A673 (cell line): ENCODE results near the gene UBE2L5.
"Not testable (repeated sequence)": the region's sequence is repeated elsewhere in the genome, so short reads cannot be mapped to it uniquely, and the experiment has no call there.

Experiments
- EZH2 ChIP-seq: fragments of 200-600 bp; sonication (generic); IDR thresholded peaks from 2 replicates; pipeline ENCODE4 v1.6.1; 2017; ENCODE audit warnings: borderline replicate concordance, low read depth, mild to moderate bottlenecking, mixed read lengths, antibody characterized with exemption, low read length; ENCODE audit not compliant: poor library complexity, severe bottlenecking
- TF ChIP-seq, protein P1 (sequence below): fragments of 300-800, 200-600 bp; sonication (generic); conservative IDR thresholded peaks from 2 replicates; pipeline ENCODE4 v1.5.1; 2017; ENCODE audit warnings: low read depth, mild to moderate bottlenecking, antibody characterized with exemption, low read length, moderate library complexity, mixed read lengths

DNA sequence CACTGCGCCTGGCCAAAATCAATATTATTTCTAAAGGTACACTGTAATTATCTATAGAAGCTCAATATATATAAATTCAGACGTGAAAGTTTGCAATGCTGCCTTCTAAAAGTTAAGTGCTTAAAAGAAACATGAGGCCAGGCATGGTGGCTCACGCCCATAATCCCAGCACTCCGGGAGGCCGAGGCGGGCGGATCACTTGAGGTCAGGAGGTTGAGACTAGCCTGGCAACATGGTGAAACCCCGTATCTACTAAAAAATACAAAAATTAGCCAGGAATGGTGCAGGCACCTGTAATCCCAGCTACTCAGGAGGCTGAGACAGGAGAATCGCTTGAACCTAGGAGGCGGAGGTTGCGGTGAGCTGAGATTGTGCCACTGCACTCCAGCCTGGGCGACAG, 29.2 kb downstream of the UBE2L5 start:
- TF ChIP-seq, protein P1, sequence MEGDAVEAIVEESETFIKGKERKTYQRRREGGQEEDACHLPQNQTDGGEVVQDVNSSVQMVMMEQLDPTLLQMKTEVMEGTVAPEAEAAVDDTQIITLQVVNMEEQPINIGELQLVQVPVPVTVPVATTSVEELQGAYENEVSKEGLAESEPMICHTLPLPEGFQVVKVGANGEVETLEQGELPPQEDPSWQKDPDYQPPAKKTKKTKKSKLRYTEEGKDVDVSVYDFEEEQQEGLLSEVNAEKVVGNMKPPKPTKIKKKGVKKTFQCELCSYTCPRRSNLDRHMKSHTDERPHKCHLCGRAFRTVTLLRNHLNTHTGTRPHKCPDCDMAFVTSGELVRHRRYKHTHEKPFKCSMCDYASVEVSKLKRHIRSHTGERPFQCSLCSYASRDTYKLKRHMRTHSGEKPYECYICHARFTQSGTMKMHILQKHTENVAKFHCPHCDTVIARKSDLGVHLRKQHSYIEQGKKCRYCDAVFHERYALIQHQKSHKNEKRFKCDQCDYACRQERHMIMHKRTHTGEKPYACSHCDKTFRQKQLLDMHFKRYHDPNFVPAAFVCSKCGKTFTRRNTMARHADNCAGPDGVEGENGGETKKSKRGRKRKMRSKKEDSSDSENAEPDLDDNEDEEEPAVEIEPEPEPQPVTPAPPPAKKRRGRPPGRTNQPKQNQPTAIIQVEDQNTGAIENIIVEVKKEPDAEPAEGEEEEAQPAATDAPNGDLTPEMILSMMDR = not testable (repeated sequence)
- not testable (repeated sequence) for TF ChIP-seq EZH2
